ENCODE measurements around the gene RNF187.

GRCh38 chr1:228528612-228529011 lies 41.4 kb downstream of the RNF187 start:
- TF ChIP-seq, protein P1, sequence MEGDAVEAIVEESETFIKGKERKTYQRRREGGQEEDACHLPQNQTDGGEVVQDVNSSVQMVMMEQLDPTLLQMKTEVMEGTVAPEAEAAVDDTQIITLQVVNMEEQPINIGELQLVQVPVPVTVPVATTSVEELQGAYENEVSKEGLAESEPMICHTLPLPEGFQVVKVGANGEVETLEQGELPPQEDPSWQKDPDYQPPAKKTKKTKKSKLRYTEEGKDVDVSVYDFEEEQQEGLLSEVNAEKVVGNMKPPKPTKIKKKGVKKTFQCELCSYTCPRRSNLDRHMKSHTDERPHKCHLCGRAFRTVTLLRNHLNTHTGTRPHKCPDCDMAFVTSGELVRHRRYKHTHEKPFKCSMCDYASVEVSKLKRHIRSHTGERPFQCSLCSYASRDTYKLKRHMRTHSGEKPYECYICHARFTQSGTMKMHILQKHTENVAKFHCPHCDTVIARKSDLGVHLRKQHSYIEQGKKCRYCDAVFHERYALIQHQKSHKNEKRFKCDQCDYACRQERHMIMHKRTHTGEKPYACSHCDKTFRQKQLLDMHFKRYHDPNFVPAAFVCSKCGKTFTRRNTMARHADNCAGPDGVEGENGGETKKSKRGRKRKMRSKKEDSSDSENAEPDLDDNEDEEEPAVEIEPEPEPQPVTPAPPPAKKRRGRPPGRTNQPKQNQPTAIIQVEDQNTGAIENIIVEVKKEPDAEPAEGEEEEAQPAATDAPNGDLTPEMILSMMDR (optimal IDR thresholded peaks at IDR 0.05 in 1 of 3, IDR thresholded peaks at IDR 0.05 in 1 of 3, conservative IDR thresholded peaks at IDR 0.05 in 1 of 3; ENCODE audit: extremely low read depth in 1 of 3, insufficient read depth in 2 of 3, low read length in 3 of 3): no peak
- no peak for TF ChIP-seq EZH2 (IDR thresholded peaks at IDR 0.05; ENCODE audit: low read length)
